HG02970 (cell line): ENCODE measurements around the gene DMTF1.
A peak's percentile ranks its signal among the peaks of the same experiment; 100 is the strongest.
"Not testable (repeated sequence)": the region's sequence is repeated elsewhere in the genome, so short reads cannot be mapped to it uniquely, and the experiment has no call there.

ENCODE experiments used
- ATAC-seq: cut with Tn5 transposase; IDR thresholded peaks from one replicate; pipeline ENCODE4 v1.9.1; 2021; ENCODE audit warnings: mild to moderate bottlenecking, moderate library complexity, moderate number of reproducible peaks; ENCODE audit not compliant: unreplicated experiment, low FRiP score

DMTF1 gene

GRCh38 chr7:87218796-87219544 is 66.7 kb downstream of the DMTF1 start:
- ATAC-seq = peak; percentile 0

GRCh38 chr7:87219545-87220025 is 67.3 kb downstream of the DMTF1 start, which contains the start of gene TMEM243:
TMEM243 (minus strand) TSS chr7:87219732; CDS start chr7:87219503, 229 bp downstream.
- peak; percentile 55 for ATAC-seq

DNA sequence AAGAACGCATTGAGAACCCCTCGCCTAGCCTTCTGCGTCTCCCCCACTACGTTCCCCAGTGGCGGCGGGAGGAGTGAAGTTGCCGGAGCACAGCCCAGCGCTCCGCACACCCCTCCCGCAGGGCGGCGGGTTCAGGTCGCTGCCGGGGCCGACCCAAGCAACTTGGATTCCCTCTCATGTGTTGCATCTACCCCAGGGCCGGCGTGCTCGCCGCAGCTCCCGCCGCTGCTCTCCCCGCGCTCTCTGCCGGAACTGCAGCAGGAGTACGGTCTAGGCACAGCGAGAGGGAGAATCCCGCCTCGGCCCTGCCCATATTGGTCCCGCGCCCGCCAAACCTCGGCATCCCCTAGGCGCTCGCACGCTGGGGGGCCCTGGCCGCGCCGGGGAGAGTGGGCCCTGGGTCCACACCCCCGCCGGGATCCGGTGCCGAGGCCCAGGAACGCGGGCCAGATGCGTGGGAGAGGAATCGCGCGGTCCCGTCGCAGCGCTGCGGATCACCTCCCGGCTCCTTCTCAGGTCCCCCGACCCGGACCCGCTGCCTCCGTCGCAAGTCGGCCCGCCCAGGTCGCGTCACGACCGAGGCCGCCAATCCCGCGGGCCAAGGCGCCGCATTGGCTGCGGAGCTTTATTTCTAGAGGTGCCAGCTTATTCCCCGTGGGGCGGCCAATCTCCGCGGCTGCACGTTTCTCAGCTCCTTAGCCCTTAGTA is 67.9 kb downstream of the DMTF1 start:
- peak; percentile 31 for ATAC-seq

DNA sequence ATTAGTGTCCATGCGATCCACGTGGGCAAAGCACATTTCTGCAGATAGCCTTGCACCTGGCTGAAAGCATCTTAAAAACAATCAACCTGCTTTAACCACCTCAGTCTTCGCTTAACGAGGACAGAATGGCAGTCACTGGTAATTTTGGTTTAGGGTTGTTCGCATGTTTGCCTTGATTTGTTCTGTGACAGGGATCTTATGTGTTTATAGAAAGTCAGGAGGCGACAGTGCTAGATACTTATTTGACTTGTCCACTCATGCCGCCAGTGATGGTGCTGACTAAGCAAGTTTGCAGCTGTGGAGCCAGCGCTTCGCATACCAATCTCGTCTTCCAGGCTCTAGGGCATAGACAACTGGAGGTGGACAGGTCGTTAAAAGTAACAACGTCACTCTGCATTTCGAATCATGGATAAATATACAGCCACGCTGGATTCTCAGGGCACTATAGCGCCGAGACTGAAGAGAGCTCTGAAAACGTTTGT is 68.5 kb downstream of the DMTF1 start:
- ATAC-seq = no peak

DNA sequence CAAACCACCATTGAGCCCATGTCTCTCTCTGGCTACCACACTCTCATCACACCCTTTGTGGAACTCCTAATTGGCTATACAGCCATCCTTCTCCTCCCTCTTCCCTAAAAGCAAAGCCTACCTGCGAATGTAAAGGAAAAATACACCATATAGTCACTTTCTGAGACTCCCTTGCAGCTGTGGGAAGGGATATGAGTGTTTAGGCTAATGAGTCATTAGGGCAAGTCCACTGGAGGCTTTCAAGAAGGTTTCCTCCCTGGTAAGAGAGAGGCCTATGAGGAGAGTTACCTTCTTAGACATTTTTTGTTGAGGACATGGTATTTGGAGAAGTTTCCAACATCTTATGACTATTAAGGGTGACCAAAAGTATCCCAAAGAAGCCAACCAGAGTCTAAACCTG is 71.4 kb downstream of the DMTF1 start:
- ATAC-seq = no peak

- no peak for ATAC-seq
Observed at GRCh38 chr7:87225696-87226095, 73.4 kb downstream of the DMTF1 start.

DNA sequence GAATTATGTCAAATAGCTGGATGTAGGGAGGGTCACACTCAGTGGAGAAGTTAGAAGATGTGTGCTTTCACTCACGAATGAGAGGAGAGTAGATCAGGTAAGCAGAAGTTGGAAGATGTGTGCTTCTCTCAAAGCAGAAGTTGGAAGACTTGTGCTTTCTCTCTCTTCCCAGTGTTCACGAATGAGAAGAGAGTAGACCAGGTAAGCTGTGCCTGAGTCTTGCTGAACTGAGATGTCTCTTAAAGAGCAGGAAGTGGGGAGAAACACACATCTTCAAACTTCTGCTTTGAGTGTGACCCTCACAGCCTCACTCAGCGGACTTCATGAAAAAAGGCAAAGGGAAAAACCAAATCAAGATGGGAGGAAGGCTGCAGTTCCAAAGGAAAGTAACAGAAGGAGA is 74.2 kb downstream of the DMTF1 start:
- no peak for ATAC-seq

GRCh38 chr7:87231258-87231657 is 79.0 kb downstream of the DMTF1 start:
- no peak for ATAC-seq

GRCh38 chr7:87231711-87232110 is 79.5 kb downstream of the DMTF1 start:
- ATAC-seq = no peak

GRCh38 chr7:87234949-87235348 is 82.7 kb downstream of the DMTF1 start:
- no peak for ATAC-seq

- not testable (repeated sequence) for ATAC-seq
Observed at GRCh38 chr7:87238464-87239051, 86.3 kb downstream of the DMTF1 start.

GRCh38 chr7:87245671-87246070 is 93.4 kb downstream of the DMTF1 start:
- not testable (repeated sequence) for ATAC-seq
